ENCODE data around the gene ERBB3. TPM values are rescaled to one million over a fixed set of nuclear protein-coding genes. Genes with fewer than 3 reads are reported as not detected.
A peak's percentile ranks its signal among the peaks of the same experiment; 100 is the strongest.

Gene ERBB3
- total and polyA plus RNA-seq, 8 donors: 29.5 to 106 (median 50.3) TPM

DNA sequence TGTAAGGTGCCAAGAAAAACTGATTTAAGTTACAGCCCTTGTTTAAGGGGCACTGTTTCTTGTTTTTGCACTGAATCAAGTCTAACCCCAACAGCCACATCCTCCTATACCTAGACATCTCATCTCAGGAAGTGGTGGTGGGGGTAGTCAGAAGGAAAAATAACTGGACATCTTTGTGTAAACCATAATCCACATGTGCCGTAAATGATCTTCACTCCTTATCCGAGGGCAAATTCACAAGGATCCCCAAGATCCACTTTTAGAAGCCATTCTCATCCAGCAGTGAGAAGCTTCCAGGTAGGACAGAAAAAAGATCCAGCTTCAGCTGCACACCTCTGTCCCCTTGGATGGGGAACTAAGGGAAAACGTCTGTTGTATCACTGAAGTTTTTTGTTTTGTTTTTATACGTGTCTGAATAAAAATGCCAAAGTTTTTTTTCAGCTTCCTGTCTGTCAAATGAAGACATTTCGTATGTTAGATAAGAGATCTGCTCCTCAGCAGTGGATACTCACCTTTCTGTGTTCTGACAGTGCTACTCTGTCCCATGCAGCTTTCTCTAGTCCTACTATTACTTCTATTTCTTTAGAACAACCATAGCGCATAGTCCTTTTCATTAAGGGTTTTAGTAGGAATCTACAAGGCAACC lies 23.2 kb downstream of the ERBB3 start:
- intact Hi-C loops (cut with DNase I): no loop called here
- FAIRE-seq: no peak
- H3K4me3 ChIP-seq: peak overlapping the region in 2 of 4 donors; percentile 59 to 86
- peak overlapping the region in 2 of 4 donors; percentile 77 to 79 for H3K27ac ChIP-seq
- H3K9me3 ChIP-seq: no peaks in the 10 kb centered on the region
- ATAC-seq: no peak
- TF ChIP-seq, protein P1, sequence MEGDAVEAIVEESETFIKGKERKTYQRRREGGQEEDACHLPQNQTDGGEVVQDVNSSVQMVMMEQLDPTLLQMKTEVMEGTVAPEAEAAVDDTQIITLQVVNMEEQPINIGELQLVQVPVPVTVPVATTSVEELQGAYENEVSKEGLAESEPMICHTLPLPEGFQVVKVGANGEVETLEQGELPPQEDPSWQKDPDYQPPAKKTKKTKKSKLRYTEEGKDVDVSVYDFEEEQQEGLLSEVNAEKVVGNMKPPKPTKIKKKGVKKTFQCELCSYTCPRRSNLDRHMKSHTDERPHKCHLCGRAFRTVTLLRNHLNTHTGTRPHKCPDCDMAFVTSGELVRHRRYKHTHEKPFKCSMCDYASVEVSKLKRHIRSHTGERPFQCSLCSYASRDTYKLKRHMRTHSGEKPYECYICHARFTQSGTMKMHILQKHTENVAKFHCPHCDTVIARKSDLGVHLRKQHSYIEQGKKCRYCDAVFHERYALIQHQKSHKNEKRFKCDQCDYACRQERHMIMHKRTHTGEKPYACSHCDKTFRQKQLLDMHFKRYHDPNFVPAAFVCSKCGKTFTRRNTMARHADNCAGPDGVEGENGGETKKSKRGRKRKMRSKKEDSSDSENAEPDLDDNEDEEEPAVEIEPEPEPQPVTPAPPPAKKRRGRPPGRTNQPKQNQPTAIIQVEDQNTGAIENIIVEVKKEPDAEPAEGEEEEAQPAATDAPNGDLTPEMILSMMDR (IDR thresholded peaks at IDR 0.05): no peak
- peaks cover 0 to 22% (median 8%) of the 10 kb centered on the region in 3 donors for H3K4me1 ChIP-seq
- WGBS, 2 donors: 27 to 36% methylated on average over 6 of the region's 6 CpGs
- DNase-seq: no peak
- peaks cover 0 to 55% (median 15%) of the 10 kb centered on the region in 3 donors for H3K36me3 ChIP-seq
- H3K27me3 ChIP-seq: no peaks in the 10 kb centered on the region

DNA sequence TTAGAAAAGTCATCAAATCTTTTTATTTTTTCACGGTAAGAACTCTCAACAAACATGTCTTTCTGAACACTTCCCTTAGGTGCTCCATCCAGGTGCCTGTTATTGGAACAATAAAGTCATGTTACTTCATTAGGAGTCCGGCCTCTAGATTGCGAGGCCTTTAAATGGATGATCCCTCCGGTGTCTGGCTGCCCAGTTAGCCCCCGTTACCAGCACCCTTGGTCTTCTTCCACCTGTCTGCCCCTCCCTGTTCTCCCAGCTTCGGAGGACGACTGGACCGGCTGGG lies 23.8 kb downstream of the ERBB3 start:
- no peaks in the 10 kb centered on the region for H3K9me3 ChIP-seq
- ATAC-seq (no peak), DNase-seq (no peak), FAIRE-seq (no peak)
- 1% methylated on average over 8 of the region's 8 CpGs for WGBS, 2 donors
- intact Hi-C loops (cut with DNase I): no loop called here
- peak overlapping the region; percentile 17 to 86 (median 68) for H3K4me3 ChIP-seq
- TF ChIP-seq, protein P1 (IDR thresholded peaks at IDR 0.05): no peak
- H3K27me3 ChIP-seq: no peaks in the 10 kb centered on the region
- peak overlapping the region; percentile 58 to 79 (median 71) for H3K27ac ChIP-seq
- H3K36me3 ChIP-seq: peaks cover 0 to 55% (median 20%) of the 10 kb centered on the region in 3 donors
- peaks cover 0 to 22% (median 8%) of the 10 kb centered on the region in 3 donors for H3K4me1 ChIP-seq

DNA sequence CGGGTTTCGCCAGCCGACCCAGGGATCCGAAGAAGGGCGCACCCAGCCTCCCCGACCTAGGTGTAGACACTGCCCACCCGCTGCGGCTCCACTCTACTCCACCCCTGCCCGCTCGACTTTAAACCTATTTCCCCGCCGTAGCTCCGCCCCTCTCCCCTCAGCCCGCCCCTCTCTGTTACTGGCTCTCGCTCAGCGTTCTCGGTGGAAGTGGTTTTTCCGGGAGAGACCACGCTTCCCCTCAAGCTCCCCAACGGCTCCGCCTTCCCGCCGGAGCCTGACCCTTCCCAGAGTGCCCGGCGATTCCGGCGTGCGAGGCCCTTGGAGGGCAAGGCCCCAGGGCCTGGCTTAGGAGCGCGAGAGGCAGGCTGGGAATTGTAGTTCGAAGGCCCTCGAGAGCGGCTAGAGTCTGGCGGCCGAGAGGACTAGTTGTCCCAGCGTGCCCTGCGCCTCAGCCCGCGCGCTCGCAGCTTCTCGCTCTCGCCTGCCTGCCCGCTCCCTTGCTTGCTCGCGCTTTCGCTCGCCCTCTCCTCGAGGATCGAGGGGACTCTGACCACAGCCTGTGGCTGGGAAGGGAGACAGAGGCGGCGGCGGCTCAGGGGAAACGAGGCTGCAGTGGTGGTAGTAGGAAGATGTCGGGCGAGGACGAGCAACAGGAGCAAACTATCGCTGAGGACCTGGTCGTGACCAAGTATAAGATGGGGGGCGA lies 24.3 kb downstream of the ERBB3 start, which contains the start of gene PA2G4:
Gene PA2G4 (plus strand): TSS at position 451 of the 706 bp plus-strand sequence. CDS start 179 bp downstream, at position 630.
- Histone ChIP-seq H3K36me3 (peaks cover 0 to 56% (median 25%) of the 10 kb centered on the region in 3 donors), H3K4me3 (peak within 1 kb of the TSS; percentile 59 to 86 (median 79)), H3K27ac (peak within 1 kb of the TSS; percentile 58 to 79 (median 71)), H3K9me3 (no peaks in the 10 kb centered on the region), H3K4me1 (peaks cover 0 to 22% (median 8%) of the 10 kb centered on the region in 3 donors), H3K27me3 (no peaks in the 10 kb centered on the region)
- DNase-seq (peak; percentile 94 to 99 (median 98)), ATAC-seq (peak; percentile 94 to 97 (median 95)), FAIRE-seq (peak; percentile 92)
- WGBS, 2 donors: 0 to 1% methylated on average over 54 to 60 of the region's 60 CpGs
- intact Hi-C loops (cut with DNase I): no loop called here
- TF ChIP-seq, protein P1 (IDR thresholded peaks at IDR 0.05): no peak

DNA sequence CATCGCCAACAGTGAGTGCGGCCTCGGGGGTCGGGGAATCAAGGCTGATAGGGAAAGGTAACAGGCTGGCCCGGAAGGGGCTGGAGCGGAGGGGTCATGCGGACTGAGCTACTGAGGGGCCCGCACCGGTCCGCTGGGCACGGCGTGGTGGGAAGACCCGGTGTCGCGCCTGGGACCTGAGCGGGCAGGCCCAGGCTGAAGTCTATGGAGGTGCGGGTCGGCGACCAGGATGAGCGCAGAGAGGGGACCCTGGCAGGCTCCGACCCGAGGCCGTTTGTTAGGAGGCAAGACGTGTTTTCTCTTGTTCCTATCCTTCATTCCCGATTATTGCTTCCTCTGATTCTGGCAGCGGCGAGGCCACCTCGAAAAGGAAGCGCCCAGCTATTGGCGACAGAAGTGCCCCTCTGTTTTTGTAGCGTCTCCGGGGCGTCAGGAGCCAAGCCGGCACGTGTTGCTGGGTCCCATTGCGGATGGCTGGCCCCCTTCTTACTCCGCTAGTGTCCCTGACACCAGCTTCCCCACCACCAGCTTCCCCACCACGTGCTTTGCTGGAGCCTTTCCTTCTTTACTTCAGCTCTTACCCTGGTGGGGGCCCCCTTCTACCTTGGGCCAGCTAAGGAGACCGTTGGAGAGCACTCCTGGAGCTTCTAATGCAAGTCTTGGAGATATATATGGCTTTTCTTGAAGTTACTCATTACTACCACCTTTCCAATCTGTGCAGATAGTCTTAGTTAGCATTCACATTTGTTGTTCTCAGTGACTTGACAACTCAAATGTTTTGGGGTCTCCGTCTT lies 25.0 kb downstream of the ERBB3 start:
- 0% methylated on average over 40 of the region's 40 CpGs for WGBS, 2 donors
- ATAC-seq: peak; percentile 16 to 49 (median 34)
- peak in 3 of 6 donors; percentile 62 to 87 (median 72) for DNase-seq
- H3K4me1 ChIP-seq: peaks cover 0 to 22% (median 8%) of the 10 kb centered on the region in 3 donors
- H3K4me3 ChIP-seq: peak overlapping the region; percentile 59 to 86 (median 79)
- no peaks in the 10 kb centered on the region for H3K27me3 ChIP-seq
- TF ChIP-seq, protein P1 (IDR thresholded peaks at IDR 0.05): no peak
- peak overlapping the region; percentile 45 to 79 (median 64) for H3K27ac ChIP-seq
- FAIRE-seq: no peak
- intact Hi-C loops (cut with DNase I): no loop called here
- peaks cover 0 to 56% (median 32%) of the 10 kb centered on the region in 3 donors for H3K36me3 ChIP-seq
- no peaks in the 10 kb centered on the region for H3K9me3 ChIP-seq
